ENCODE results near the gene GARNL3.

The GARNL3 gene

DNA sequence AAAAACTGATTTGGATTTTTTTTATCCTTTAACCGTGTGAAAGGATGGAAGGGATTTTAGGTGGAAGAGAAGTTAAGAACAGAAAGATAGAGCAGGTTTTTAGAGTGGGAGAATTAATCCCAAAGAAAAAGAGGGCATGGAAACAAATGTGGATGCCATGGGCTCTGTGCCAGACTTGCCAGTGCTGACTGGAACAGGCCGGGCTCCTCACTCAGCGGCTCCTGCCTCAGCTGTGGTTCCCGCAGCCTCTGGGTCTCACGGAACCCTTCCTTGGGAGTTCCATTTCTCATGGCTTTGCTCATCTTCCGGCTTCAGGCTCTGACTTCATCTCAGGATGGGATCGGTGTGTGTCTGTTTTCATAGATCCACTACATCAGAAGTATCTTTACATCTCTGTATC, 102.0 kb downstream of the GARNL3 start:
- TF ChIP-seq EZH2 (IDR thresholded peaks at IDR 0.05; ENCODE audit: borderline replicate concordance, low read length) = no peak
- TF ChIP-seq, protein P1, sequence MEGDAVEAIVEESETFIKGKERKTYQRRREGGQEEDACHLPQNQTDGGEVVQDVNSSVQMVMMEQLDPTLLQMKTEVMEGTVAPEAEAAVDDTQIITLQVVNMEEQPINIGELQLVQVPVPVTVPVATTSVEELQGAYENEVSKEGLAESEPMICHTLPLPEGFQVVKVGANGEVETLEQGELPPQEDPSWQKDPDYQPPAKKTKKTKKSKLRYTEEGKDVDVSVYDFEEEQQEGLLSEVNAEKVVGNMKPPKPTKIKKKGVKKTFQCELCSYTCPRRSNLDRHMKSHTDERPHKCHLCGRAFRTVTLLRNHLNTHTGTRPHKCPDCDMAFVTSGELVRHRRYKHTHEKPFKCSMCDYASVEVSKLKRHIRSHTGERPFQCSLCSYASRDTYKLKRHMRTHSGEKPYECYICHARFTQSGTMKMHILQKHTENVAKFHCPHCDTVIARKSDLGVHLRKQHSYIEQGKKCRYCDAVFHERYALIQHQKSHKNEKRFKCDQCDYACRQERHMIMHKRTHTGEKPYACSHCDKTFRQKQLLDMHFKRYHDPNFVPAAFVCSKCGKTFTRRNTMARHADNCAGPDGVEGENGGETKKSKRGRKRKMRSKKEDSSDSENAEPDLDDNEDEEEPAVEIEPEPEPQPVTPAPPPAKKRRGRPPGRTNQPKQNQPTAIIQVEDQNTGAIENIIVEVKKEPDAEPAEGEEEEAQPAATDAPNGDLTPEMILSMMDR (IDR thresholded peaks at IDR 0.05; ENCODE audit: low read length) = no peak
- Histone ChIP-seq H3K4me1 (ENCODE audit: insufficient read depth, low read length, severe bottlenecking) (no peaks in the 10 kb centered on the region), H3F3A (ENCODE audit: insufficient read depth, low read length) (no peaks in the 10 kb centered on the region), H3K9me2 (ENCODE audit: low read depth, low read length) (no peaks in the 10 kb centered on the region), H3K36me3 (ENCODE audit: insufficient read depth, low read length) (no peaks in the 10 kb centered on the region), H3K27me3 (ENCODE audit: insufficient read depth, low read length) (no peaks in the 10 kb centered on the region), H4K20me1 (ENCODE audit: insufficient read depth, low read length) (no peaks in the 10 kb centered on the region), H3K4me2 (ENCODE audit: low read length) (no peak overlapping the region), H3K9me3 (ENCODE audit: low read length) (no peaks in the 10 kb centered on the region), H3K9ac (ENCODE audit: low read length) (no peak overlapping the region), H3K79me2 (ENCODE audit: insufficient read depth, low read length) (no peaks in the 10 kb centered on the region), H3K4me3 (ENCODE audit: low read depth, low read length, poor library complexity, severe bottlenecking) (no peak overlapping the region), H2AFZ (ENCODE audit: low read length) (no peak overlapping the region), H3K27ac (ENCODE audit: low read depth, low read length, poor library complexity, severe bottlenecking) (no peak overlapping the region)

DNA sequence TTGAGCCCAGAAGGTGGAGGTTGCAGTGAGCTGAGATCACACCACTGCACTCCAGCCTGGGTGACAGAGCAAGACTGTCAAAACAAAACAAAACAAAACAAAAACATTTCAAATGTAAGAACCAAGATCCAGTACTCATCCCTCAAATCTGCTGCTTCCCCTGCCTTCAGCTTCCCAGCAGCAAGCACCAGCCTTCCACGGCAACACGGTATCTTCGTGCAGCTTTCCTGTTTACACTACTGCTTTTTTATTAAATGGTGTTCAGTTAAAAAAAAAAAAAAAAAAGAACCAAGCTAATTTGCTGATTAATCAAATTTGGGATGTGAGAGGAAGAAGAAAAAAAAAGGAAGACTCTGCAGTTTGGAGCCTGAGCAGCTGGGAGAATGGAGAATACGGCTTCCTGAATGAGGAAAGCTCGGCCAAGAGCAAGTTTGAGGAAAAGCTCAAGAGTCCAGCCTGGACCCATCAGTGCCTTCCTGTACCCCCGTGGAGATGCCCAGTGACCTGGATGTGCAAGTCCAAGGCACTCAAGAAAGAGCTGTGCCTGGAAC, 104.4 kb downstream of the GARNL3 start:
- no peak overlapping the region for H3K4me3 ChIP-seq (ENCODE audit: low read depth, low read length, poor library complexity, severe bottlenecking)
- H3F3A ChIP-seq (ENCODE audit: insufficient read depth, low read length) = no peaks in the 10 kb centered on the region
- H2AFZ ChIP-seq (ENCODE audit: low read length) = no peak overlapping the region
- no peak overlapping the region for H3K27ac ChIP-seq (ENCODE audit: low read depth, low read length, poor library complexity, severe bottlenecking)
- no peaks in the 10 kb centered on the region for H3K79me2 ChIP-seq (ENCODE audit: insufficient read depth, low read length)
- H3K9me3 ChIP-seq (ENCODE audit: low read length) = no peaks in the 10 kb centered on the region
- TF ChIP-seq, protein P1 (IDR thresholded peaks at IDR 0.05; ENCODE audit: low read length) = no peak
- no peak for TF ChIP-seq EZH2 (IDR thresholded peaks at IDR 0.05; ENCODE audit: borderline replicate concordance, low read length)
- H3K4me1 ChIP-seq (ENCODE audit: insufficient read depth, low read length, severe bottlenecking) = no peaks in the 10 kb centered on the region
- H3K9me2 ChIP-seq (ENCODE audit: low read depth, low read length) = no peaks in the 10 kb centered on the region
- H3K9ac ChIP-seq (ENCODE audit: low read length) = no peak overlapping the region
- H3K36me3 ChIP-seq (ENCODE audit: insufficient read depth, low read length) = no peaks in the 10 kb centered on the region
- H3K27me3 ChIP-seq (ENCODE audit: insufficient read depth, low read length) = no peaks in the 10 kb centered on the region
- no peak overlapping the region for H3K4me2 ChIP-seq (ENCODE audit: low read length)
- H4K20me1 ChIP-seq (ENCODE audit: insufficient read depth, low read length) = no peaks in the 10 kb centered on the region

DNA sequence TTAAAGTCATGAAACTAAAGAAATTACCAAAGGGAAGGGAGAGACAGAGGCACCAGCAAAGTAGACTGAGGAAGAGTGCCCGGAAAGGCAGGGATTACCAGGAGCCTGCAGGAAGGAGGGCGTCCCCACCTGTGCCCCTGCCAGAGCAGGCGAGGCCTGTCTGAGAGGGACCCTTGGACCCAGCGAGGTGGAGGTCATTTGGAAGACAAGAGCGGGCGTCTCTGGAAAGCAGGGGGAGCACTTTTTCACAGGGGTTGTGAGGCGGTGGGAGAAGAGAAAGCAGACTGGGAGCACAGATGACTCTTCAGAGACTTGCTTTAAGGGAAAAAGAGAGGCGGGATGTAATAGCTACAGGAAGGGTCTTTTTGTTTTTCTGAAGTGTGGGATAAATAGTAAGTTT, 104.9 kb downstream of the GARNL3 start:
- no peak overlapping the region for H3K9ac ChIP-seq (ENCODE audit: low read length)
- no peak for TF ChIP-seq EZH2 (IDR thresholded peaks at IDR 0.05; ENCODE audit: borderline replicate concordance, low read length)
- TF ChIP-seq, protein P1 (IDR thresholded peaks at IDR 0.05; ENCODE audit: low read length) = no peak
- no peaks in the 10 kb centered on the region for H3F3A ChIP-seq (ENCODE audit: insufficient read depth, low read length)
- H2AFZ ChIP-seq (ENCODE audit: low read length) = no peak overlapping the region
- no peaks in the 10 kb centered on the region for H3K4me1 ChIP-seq (ENCODE audit: insufficient read depth, low read length, severe bottlenecking)
- H3K27ac ChIP-seq (ENCODE audit: low read depth, low read length, poor library complexity, severe bottlenecking) = no peak overlapping the region
- no peaks in the 10 kb centered on the region for H4K20me1 ChIP-seq (ENCODE audit: insufficient read depth, low read length)
- no peak overlapping the region for H3K4me2 ChIP-seq (ENCODE audit: low read length)
- H3K79me2 ChIP-seq (ENCODE audit: insufficient read depth, low read length) = no peaks in the 10 kb centered on the region
- H3K9me2 ChIP-seq (ENCODE audit: low read depth, low read length) = no peaks in the 10 kb centered on the region
- H3K4me3 ChIP-seq (ENCODE audit: low read depth, low read length, poor library complexity, severe bottlenecking) = no peak overlapping the region
- no peaks in the 10 kb centered on the region for H3K9me3 ChIP-seq (ENCODE audit: low read length)
- no peaks in the 10 kb centered on the region for H3K36me3 ChIP-seq (ENCODE audit: insufficient read depth, low read length)
- no peaks in the 10 kb centered on the region for H3K27me3 ChIP-seq (ENCODE audit: insufficient read depth, low read length)

Data from OCI-LY1 (cell line).